Breast epithelium (tissue), 3 donors: ENCODE measurements around the gene SLC1A7.

ENCODE experiments used
- CTCF ChIP-seq, 3 donors: fragments of 450-650 bp; IDR thresholded peaks; one replicate each; pipeline ENCODE4 v1.5.1; 2016 to 2017; ENCODE audit warnings: antibody characterized with exemption in 3 of 3, mild to moderate bottlenecking in 3 of 3, moderate library complexity in 3 of 3
- POLR2A ChIP-seq: fragments of 450-650 bp; IDR thresholded peaks from one replicate; pipeline ENCODE4 v1.6.1; 2016; ENCODE audit warnings: antibody characterized with exemption, mild to moderate bottlenecking, moderate library complexity

GRCh38 chr1:53130598-53130877, 11.9 kb downstream of the SLC1A7 start:
- TF ChIP-seq CTCF (IDR thresholded peaks at IDR 0.05) (no peak), POLR2A (no peak)
